B cell (primary cell): ENCODE measurements around the gene YPEL3. TPM values are rescaled to one million over a fixed set of nuclear protein-coding genes. Genes with fewer than 3 reads are reported as not detected.

Experiments
- ATAC-seq: fragments of 200-7000 bp; cut with Tn5 transposase; one replicate; pipeline ENCODE4 v1.10.0; 2021; ENCODE audit warnings: low read depth, mild to moderate bottlenecking, moderate number of reproducible peaks, moderate library complexity
- CTCF ChIA-PET: fragments of 350-600 bp; sonication (Branson Sonifier 250); formaldehyde crosslinking; loops from one replicate; lab custom pipeline; 2021; ENCODE audit warnings: antibody characterized with exemption, inconsistent platforms; lab: Charles Lee
- POLR2A ChIA-PET: fragments of 350-600 bp; sonication (Branson Sonifier 250); formaldehyde crosslinking; loops from one replicate; lab custom pipeline; 2021; ENCODE audit warnings: antibody characterized with exemption; lab: Charles Lee
- DNase-seq: peaks from one replicate; pipeline ENCODE4 v3.0.0; 2013
- H2AFZ ChIP-seq: 2 replicates; pipeline ENCODE4 v1.6.1; 2012; ENCODE audit warnings: mild to moderate bottlenecking, low read depth, low read length; ENCODE audit not compliant: insufficient read depth, poor library complexity, severe bottlenecking
- H3K27ac ChIP-seq, 2 donors: 1 replicate in 1 of 2; 2 replicates in 1 of 2; pipeline ENCODE4 v1.5.1; 2012 to 2013; ENCODE audit warnings: low read length in 2 of 2, mild to moderate bottlenecking in 2 of 2, moderate library complexity in 1 of 2
- H3K27me3 ChIP-seq, 4 experiments: fragments of 200-600 bp in 1 of 4; sonication (generic) in 1 of 4; replicated peaks in 1 of 4; 1 replicate in 2 of 4; 2 replicates in 2 of 4; pipeline versions ENCODE4 v1.6.1 to v1.7.0; 2013 to 2016; ENCODE audit warnings: low read length in 3 of 4, mild to moderate bottlenecking in 2 of 4, mixed read lengths in 1 of 4, moderate library complexity in 1 of 4; ENCODE audit not compliant: insufficient read depth in 4 of 4, control insufficient read depth in 3 of 4; ENCODE audit errors: control extremely low read depth in 1 of 4
- H3K36me3 ChIP-seq, 2 experiments: replicated peaks in 1 of 2; 1 replicate in 1 of 2; 2 replicates in 1 of 2; pipeline versions ENCODE4 v1.6.1 to v1.7.1; 2013; ENCODE audit warnings: low read length in 1 of 2; ENCODE audit not compliant: insufficient read depth in 2 of 2, control insufficient read depth in 1 of 2; ENCODE audit errors: control extremely low read depth in 1 of 2, extremely low read depth in 1 of 2
- H3K4me1 ChIP-seq, 2 donors: fragments of 200-600 bp in 1 of 2; sonication (generic) in 1 of 2; 1 replicate in 1 of 2; 2 replicates in 1 of 2; pipeline versions ENCODE4 v1.5.1 to v1.6.1; 2013 to 2017; ENCODE audit warnings: low read length in 2 of 2; ENCODE audit not compliant: control insufficient read depth in 2 of 2, insufficient read depth in 2 of 2
- H3K4me2 ChIP-seq: replicated peaks from 2 replicates; pipeline ENCODE3; 2012; ENCODE audit warnings: mild to moderate bottlenecking, low read depth, low read length; ENCODE audit not compliant: poor library complexity, severe bottlenecking
- H3K4me3 ChIP-seq, 5 experiments: fragments of 200-600 bp in 1 of 5; sonication (generic) in 1 of 5; 1 replicate in 3 of 5; 2 replicates in 2 of 5; pipeline versions ENCODE4 v1.5.1 to v1.7.0; 2011 to 2016; ENCODE audit warnings: low read length in 4 of 5, mild to moderate bottlenecking in 4 of 5, low read depth in 2 of 5, control low read depth in 1 of 5, moderate library complexity in 1 of 5; ENCODE audit not compliant: insufficient read depth in 1 of 5; ENCODE audit errors: control extremely low read depth in 1 of 5, extremely low read depth in 1 of 5
- H3K79me2 ChIP-seq: fragments of 200-600 bp; sonication (generic); one replicate; pipeline ENCODE4 v1.6.0; 2016; ENCODE audit warnings: low read length; ENCODE audit not compliant: control insufficient read depth, insufficient read depth
- H3K9ac ChIP-seq: fragments of 200-600 bp; sonication (generic); 2 replicates; pipeline ENCODE4 v1.6.1; 2017; ENCODE audit warnings: mild to moderate bottlenecking, low read length, moderate library complexity
- H3K9me3 ChIP-seq, 3 donors: one replicate each; pipeline versions ENCODE4 v1.6.1 to v1.7.1; 2013; ENCODE audit warnings: low read length in 2 of 3; ENCODE audit not compliant: control insufficient read depth in 2 of 3, insufficient read depth in 1 of 3; ENCODE audit errors: control extremely low read depth in 1 of 3
- H4K20me1 ChIP-seq: 2 replicates; pipeline ENCODE4 v1.6.0; 2012; ENCODE audit warnings: mild to moderate bottlenecking, low read length; ENCODE audit not compliant: insufficient read depth, control insufficient read depth, poor library complexity, severe bottlenecking
- H3K27ac Mint-ChIP-seq: one replicate; pipeline ENCODE4 v1.8.0; 2021; ENCODE audit warnings: mixed read lengths
- H3K27me3 Mint-ChIP-seq: one replicate; pipeline ENCODE4 v1.8.0; 2021; ENCODE audit warnings: mixed read lengths
- H3K4me1 Mint-ChIP-seq: one replicate; pipeline ENCODE4 v1.8.0; 2021; ENCODE audit warnings: mixed read lengths
- H3K4me3 Mint-ChIP-seq: one replicate; pipeline ENCODE4 v1.8.0; 2021; ENCODE audit warnings: mixed read lengths
- H3K9me3 Mint-ChIP-seq: one replicate; pipeline ENCODE4 v1.8.0; 2022; ENCODE audit warnings: mixed read lengths; ENCODE audit not compliant: insufficient read depth
- EZH2 ChIP-seq: IDR thresholded peaks from 2 replicates; pipeline ENCODE4 v1.6.1; 2012; ENCODE audit warnings: borderline replicate concordance, low read depth, mild to moderate bottlenecking, moderate library complexity, low read length; ENCODE audit not compliant: insufficient read depth, poor library complexity, severe bottlenecking
- WGBS: methylation state at CpG from one replicate; pipeline ENCODE4 v1.1.5; 2013; ENCODE audit warnings: missing lambda C conversion rate; ENCODE audit not compliant: insufficient coverage; 5-methylcytosine and 5-hydroxymethylcytosine counted together
- intact Hi-C: fragments of 100-400 bp; cut with micrococcal nuclease; formaldehyde crosslinking; loops from one replicate; pipeline ENCODE4 v1.10.0; 2022
- polyA plus RNA-seq: library from polyadenylated mRNA; depleted of rRNA; stranded (reverse); fragments of >200 nt; gene quantifications from 2 replicates; pipeline ENCODE4 v1.2.3, GENCODE V29; 2012
- total RNA-seq, 2 donors: library from RNA; stranded (reverse); fragments of 120-200 nt in 1 of 2; gene quantifications; 1 replicate in 1 of 2; 2 replicates in 1 of 2; pipeline versions ENCODE4 v1.2.3 to v1.2.4, GENCODE V29; 2013 to 2022
- TF ChIP-seq, protein P1 (sequence below): fragments of 200-600 bp; IDR thresholded peaks from one replicate; pipeline ENCODE4 v1.8.0; 2022; ENCODE audit warnings: antibody characterized with exemption, mild to moderate bottlenecking

YPEL3 gene
- total and polyA plus RNA-seq, 2 donors (not counting 1 experiment from before 2014, with no cell fraction given), result 314 to 414 TPM

DNA sequence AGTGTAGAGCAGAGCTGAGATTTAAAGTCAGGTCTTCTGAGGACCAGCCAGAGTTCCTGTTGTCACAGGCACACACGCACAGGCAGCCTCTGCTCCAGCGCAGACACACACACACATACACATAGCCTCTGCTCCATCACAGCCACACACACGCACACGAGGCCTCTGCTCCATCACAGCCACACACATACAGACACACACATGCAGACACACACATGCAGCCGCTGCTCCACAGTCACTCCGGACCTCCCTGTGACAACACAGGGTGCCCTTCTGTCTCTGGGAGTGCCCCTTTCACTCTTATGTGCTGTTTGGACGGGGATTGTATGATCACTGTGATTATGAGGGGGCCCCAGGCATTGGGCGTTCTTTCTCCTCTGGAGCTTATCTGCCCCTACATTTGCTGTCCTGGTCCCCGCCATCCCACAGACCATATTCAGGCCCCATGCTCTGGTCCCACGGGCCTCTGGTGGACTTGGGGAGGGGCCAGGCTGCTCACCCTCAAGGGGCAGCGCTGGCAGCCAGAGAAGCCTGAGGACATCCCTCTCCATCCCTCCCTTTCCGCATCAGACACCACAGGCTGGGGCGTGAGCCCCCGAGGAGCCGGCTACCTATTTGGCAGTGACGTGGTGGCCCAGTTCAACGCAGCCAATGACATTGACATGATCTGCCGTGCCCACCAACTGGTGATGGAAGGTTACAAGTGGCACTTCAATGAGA, 11.8 kb downstream of the YPEL3 start:
- Histone ChIP-seq H3K4me3 (no peak overlapping the region), H3K27ac (no peak overlapping the region), H3K9ac (no peak overlapping the region), H3K9me3 (no peaks in the 10 kb centered on the region), H3K79me2 (peaks cover 6% of the 10 kb centered on the region), H3K27me3 (no peaks in the 10 kb centered on the region), H3K4me1 (no peaks in the 10 kb centered on the region), H3K4me2 (no peak overlapping the region), H3K36me3 (peaks cover 0 to 57% of the 10 kb centered on the region in 2 experiments), H4K20me1 (peaks cover 21% of the 10 kb centered on the region), H2AFZ (no peak overlapping the region)
- Mint-ChIP-seq H3K4me3 (no peak overlapping the region), H3K4me1 (peaks cover 11% of the 10 kb centered on the region), H3K9me3 (no peaks in the 10 kb centered on the region), H3K27me3 (no peaks in the 10 kb centered on the region), H3K27ac (no peak overlapping the region)
- TF ChIP-seq EZH2, result no peak
- TF ChIP-seq, protein P1, sequence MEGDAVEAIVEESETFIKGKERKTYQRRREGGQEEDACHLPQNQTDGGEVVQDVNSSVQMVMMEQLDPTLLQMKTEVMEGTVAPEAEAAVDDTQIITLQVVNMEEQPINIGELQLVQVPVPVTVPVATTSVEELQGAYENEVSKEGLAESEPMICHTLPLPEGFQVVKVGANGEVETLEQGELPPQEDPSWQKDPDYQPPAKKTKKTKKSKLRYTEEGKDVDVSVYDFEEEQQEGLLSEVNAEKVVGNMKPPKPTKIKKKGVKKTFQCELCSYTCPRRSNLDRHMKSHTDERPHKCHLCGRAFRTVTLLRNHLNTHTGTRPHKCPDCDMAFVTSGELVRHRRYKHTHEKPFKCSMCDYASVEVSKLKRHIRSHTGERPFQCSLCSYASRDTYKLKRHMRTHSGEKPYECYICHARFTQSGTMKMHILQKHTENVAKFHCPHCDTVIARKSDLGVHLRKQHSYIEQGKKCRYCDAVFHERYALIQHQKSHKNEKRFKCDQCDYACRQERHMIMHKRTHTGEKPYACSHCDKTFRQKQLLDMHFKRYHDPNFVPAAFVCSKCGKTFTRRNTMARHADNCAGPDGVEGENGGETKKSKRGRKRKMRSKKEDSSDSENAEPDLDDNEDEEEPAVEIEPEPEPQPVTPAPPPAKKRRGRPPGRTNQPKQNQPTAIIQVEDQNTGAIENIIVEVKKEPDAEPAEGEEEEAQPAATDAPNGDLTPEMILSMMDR, result no peak
- WGBS, result 97% methylated on average over 16 of the region's 18 CpGs
- ChIA-PET CTCF (interaction anchor here (0.6 kb wide), 1 partner anchor 265 kb away, joined by 3 read pairs; no protein-coding TSS in a partner anchor), POLR2A (no interaction called here)
- ATAC-seq (no peak), DNase-seq (peak; percentile 14)
- intact Hi-C loops, result no loop called here
